Measurements from ENCODE around the gene CLCA1. TPM values are rescaled to one million over a fixed set of nuclear protein-coding genes. Genes with fewer than 3 reads are reported as not detected.

Gene CLCA1
- total and polyA plus RNA-seq, 12 donors = not detected

- H3K27ac ChIP-seq = no peak overlapping the region
- no peaks in the 10 kb centered on the region for H3K36me3 ChIP-seq
- WGBS, 2 donors = 70 to 74% methylated on average over 4 of the region's 4 CpGs
- H3K4me3 ChIP-seq = no peak overlapping the region
- no peaks in the 10 kb centered on the region for H3K4me1 ChIP-seq
- no peaks in the 10 kb centered on the region for H3K27me3 ChIP-seq
- intact Hi-C loops (cut with DNase I) = no loop called here
- no peak for TF ChIP-seq CTCF (IDR thresholded peaks at IDR 0.05)
- DNase-seq (no peak), ATAC-seq (no peak)
- H3K9me3 ChIP-seq = peaks cover 0 to 3% (median 0%) of the 10 kb centered on the region in 11 donors
Measured at GRCh38 chr1:86527306-86527705, 58.6 kb downstream of the CLCA1 start.

- Histone ChIP-seq H3K4me1 (no peaks in the 10 kb centered on the region), H3K27ac (no peak overlapping the region), H3K36me3 (no peaks in the 10 kb centered on the region), H3K27me3 (no peaks in the 10 kb centered on the region), H3K4me3 (no peak overlapping the region), H3K9me3 (peaks cover 0 to 5% (median 0%) of the 10 kb centered on the region in 11 donors)
- DNase-seq (no peak), ATAC-seq (no peak)
- intact Hi-C loops (cut with DNase I) = no loop called here
- WGBS, 2 donors = 92 to 96% methylated on average over 3 of the region's 3 CpGs
- no peak for TF ChIP-seq CTCF (IDR thresholded peaks at IDR 0.05)
Measured at GRCh38 chr1:86530211-86530845, 61.6 kb downstream of the CLCA1 start.

GRCh38 chr1:86537928-86538695, 69.4 kb downstream of the CLCA1 start:
- Histone ChIP-seq H3K36me3 (no peaks in the 10 kb centered on the region), H3K27me3 (peaks cover 0 to 13% (median 3%) of the 10 kb centered on the region in 7 donors), H3K4me3 (no peak overlapping the region), H3K4me1 (no peaks in the 10 kb centered on the region), H3K9me3 (no peaks in the 10 kb centered on the region), H3K27ac (no peak overlapping the region)
- ATAC-seq (no peak), DNase-seq (no peak)
- no peak for TF ChIP-seq CTCF (IDR thresholded peaks at IDR 0.05)
- WGBS, 2 donors = 71 to 72% methylated on average over 4 of the region's 4 CpGs
- intact Hi-C loops (cut with DNase I) = no loop called here

- no peaks in the 10 kb centered on the region for H3K9me3 ChIP-seq
- WGBS, 2 donors = 40 to 44% methylated on average over 5 of the region's 5 CpGs
- no peak for TF ChIP-seq CTCF (IDR thresholded peaks at IDR 0.05)
- no peak overlapping the region for H3K4me3 ChIP-seq
- H3K36me3 ChIP-seq = no peaks in the 10 kb centered on the region
- intact Hi-C loops (cut with DNase I) = no loop called here
- DNase-seq = no peak
- ATAC-seq = no peak
- no peaks in the 10 kb centered on the region for H3K4me1 ChIP-seq
- no peak overlapping the region for H3K27ac ChIP-seq
- peaks cover 0 to 13% (median 3%) of the 10 kb centered on the region in 7 donors for H3K27me3 ChIP-seq
Measured at GRCh38 chr1:86538775-86539174, 70.0 kb downstream of the CLCA1 start.

Data from heart right ventricle (tissue), 16 donors.